Body of pancreas (tissue), 4 donors: ENCODE results near the gene CDK14.

Experiments used
- CTCF ChIP-seq, 7 experiments: fragments of 450-650 bp in 4 of 7; fragments of 200-600 bp in 3 of 7; sonication (generic) in 3 of 7; IDR thresholded peaks; one replicate each; pipeline ENCODE4 v1.5.1; 2016 to 2019; ENCODE audit warnings: antibody characterized with exemption in 7 of 7
- POLR2A ChIP-seq, 3 donors: fragments of 450-650 bp; IDR thresholded peaks; one replicate each; pipeline ENCODE4 v1.6.1; 2016; ENCODE audit warnings: antibody characterized with exemption in 3 of 3, mild to moderate bottlenecking in 2 of 3

- TF ChIP-seq CTCF (IDR thresholded peaks at IDR 0.05) (no peak), POLR2A (IDR thresholded peaks at IDR 0.05) (no peak)
Measured at GRCh38 chr7:90698616-90699015, 102.5 kb downstream of the CDK14 start.
